ENCODE measurements around the gene RFTN1. TPM values are rescaled to one million over a fixed set of nuclear protein-coding genes. Genes with fewer than 3 reads are reported as not detected.

The RFTN1 gene
- total and polyA plus RNA-seq, 4 donors: 33.8 to 82.5 (median 53.4) TPM

DNA sequence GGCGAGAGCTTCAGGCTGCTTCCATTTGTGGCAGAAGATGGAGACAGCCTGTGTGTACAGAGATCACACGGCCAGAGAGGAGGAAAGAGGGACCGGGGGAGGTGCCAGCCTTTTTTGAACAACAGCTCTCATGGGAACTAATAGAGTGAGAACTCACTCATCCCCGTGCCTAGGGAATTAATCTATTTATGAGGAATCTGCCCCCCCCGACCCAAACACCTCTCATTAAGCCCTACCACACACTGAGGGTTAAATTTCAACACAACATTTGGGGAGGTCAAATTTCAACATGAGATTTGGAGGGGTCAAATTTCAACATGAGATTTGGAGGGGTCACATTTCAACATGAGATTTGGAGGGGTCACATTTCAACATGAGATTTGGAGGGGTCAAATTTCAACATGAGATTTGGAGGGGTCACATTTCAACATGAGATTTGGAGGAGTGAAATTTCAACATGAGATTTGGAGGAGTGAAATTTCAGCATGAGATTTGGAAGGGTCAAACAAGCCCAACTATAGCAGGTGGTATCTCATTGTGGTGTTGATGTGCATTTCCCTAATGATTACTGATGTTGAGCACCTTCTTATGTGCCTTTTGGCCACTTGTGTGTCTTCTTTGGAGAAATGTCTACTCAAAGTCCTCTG, 20.6 kb upstream of the RFTN1 start:
- no peak overlapping the region for H3K27ac ChIP-seq (ENCODE audit: low read depth in 1 of 2, low read length in 1 of 2)
- DNase-seq: no peak
- H3K9ac ChIP-seq (ENCODE audit: insufficient read depth in 1 of 2, low read length in 2 of 2): no peak overlapping the region
- no peaks in the 10 kb centered on the region for H3K27me3 ChIP-seq (ENCODE audit: control insufficient read depth in 3 of 3, insufficient read depth in 3 of 3, low read length in 2 of 3)
- H3K9me3 ChIP-seq (ENCODE audit: control insufficient read depth in 4 of 4, insufficient read depth in 3 of 4, low read length in 3 of 4): no peaks in the 10 kb centered on the region
- H3K4me3 ChIP-seq: no peak overlapping the region
- TF ChIP-seq, protein P1, sequence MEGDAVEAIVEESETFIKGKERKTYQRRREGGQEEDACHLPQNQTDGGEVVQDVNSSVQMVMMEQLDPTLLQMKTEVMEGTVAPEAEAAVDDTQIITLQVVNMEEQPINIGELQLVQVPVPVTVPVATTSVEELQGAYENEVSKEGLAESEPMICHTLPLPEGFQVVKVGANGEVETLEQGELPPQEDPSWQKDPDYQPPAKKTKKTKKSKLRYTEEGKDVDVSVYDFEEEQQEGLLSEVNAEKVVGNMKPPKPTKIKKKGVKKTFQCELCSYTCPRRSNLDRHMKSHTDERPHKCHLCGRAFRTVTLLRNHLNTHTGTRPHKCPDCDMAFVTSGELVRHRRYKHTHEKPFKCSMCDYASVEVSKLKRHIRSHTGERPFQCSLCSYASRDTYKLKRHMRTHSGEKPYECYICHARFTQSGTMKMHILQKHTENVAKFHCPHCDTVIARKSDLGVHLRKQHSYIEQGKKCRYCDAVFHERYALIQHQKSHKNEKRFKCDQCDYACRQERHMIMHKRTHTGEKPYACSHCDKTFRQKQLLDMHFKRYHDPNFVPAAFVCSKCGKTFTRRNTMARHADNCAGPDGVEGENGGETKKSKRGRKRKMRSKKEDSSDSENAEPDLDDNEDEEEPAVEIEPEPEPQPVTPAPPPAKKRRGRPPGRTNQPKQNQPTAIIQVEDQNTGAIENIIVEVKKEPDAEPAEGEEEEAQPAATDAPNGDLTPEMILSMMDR (IDR thresholded peaks at IDR 0.05; ENCODE audit: control extremely low read depth, extremely low read depth): no peak
- H3K4me1 ChIP-seq (ENCODE audit: control insufficient read depth in 5 of 5, insufficient read depth in 5 of 5, low read length in 5 of 5): no peaks in the 10 kb centered on the region
- no peak for ATAC-seq (ENCODE audit: insufficient read depth, low FRiP score)
- WGBS, 2 donors: 75 to 79% methylated on average over 5 of the region's 5 CpGs
- no peaks in the 10 kb centered on the region for H3K36me3 ChIP-seq (ENCODE audit: control insufficient read depth in 4 of 4, insufficient read depth in 4 of 4, low read length in 4 of 4)

DNA sequence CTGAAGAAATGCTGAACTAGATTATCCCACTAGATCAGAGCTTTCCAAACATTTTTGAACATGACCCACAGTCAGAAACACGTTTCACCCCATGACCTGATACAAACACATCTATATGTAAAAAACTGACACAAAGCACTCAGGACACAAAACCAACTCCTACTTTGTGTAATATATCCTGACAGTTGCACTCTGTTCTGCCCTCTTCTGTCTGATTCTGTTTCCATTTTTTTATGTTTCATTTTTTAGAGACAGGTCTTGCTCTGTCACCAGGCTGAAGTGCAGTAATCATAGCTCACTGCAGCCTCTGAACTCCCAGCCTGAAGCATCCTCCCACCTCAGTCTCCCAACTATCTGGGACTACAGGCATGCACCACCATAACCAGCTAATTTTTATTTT, 15.8 kb upstream of the RFTN1 start:
- no peaks in the 10 kb centered on the region for H3K27me3 ChIP-seq (ENCODE audit: control insufficient read depth in 3 of 3, insufficient read depth in 3 of 3, low read length in 2 of 3)
- H3K27ac ChIP-seq (ENCODE audit: low read depth in 1 of 2, low read length in 1 of 2): no peak overlapping the region
- no peak overlapping the region for H3K4me3 ChIP-seq
- H3K4me1 ChIP-seq (ENCODE audit: control insufficient read depth in 5 of 5, insufficient read depth in 5 of 5, low read length in 5 of 5): no peaks in the 10 kb centered on the region
- DNase-seq (no peak), ATAC-seq (ENCODE audit: insufficient read depth, low FRiP score) (no peak)
- no peak overlapping the region for H3K9ac ChIP-seq (ENCODE audit: insufficient read depth in 1 of 2, low read length in 2 of 2)
- peaks cover 0 to 3% (median 0%) of the 10 kb centered on the region in 4 donors for H3K9me3 ChIP-seq (ENCODE audit: control insufficient read depth in 4 of 4, insufficient read depth in 3 of 4, low read length in 3 of 4)
- WGBS, 2 donors: 65 to 73% methylated on average over 1 of the region's 1 CpG
- H3K36me3 ChIP-seq (ENCODE audit: control insufficient read depth in 4 of 4, insufficient read depth in 4 of 4, low read length in 4 of 4): no peaks in the 10 kb centered on the region
- TF ChIP-seq, protein P1 (IDR thresholded peaks at IDR 0.05; ENCODE audit: control extremely low read depth, extremely low read depth): no peak

DNA sequence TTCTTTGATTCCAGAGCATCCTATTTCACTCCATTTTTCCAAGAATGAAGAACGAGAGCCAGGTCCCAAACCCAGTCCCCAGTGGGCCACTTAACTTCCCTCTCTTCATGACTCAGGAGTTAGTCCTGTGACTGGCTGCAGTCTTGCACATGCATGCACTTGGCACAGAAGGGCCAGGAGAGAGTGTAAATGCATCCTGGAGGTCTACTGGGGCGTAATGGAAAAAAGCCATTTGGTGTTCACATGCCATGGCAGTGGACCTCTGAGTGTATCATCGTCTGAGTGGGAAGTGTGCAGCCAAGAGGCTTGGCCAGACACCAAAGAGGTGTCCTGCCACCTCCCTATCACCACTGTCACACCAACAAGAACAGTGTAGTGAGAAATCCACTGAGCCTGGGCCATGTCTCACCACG, 15.1 kb upstream of the RFTN1 start:
- no peaks in the 10 kb centered on the region for H3K36me3 ChIP-seq (ENCODE audit: control insufficient read depth in 4 of 4, insufficient read depth in 4 of 4, low read length in 4 of 4)
- 72 to 79% methylated on average over 4 of the region's 4 CpGs for WGBS, 2 donors
- TF ChIP-seq, protein P1 (IDR thresholded peaks at IDR 0.05; ENCODE audit: control extremely low read depth, extremely low read depth): no peak

DNA sequence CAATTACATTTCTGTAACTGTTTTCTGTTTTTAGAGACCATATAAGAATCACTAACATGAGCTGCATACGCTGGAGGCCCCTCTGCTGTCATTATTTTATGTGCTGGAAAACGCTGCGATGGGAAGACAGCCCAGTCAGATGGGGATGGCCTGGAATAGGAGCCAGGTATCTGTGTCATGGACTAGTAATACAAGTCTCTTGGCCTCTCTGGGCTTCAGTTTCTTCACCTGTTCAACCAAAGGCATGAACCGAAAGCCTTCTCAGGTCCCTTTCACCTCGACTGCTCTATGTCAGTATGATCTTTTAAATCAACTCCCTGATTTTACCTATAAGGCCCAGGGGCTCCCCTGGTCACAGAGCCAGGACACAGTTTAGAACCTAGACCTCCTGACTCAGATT, 14.6 kb upstream of the RFTN1 start:
- WGBS, 2 donors: 94 to 95% methylated on average over 5 of the region's 5 CpGs
- Histone ChIP-seq H3K4me3 (no peak overlapping the region), H3K36me3 (ENCODE audit: control insufficient read depth in 4 of 4, insufficient read depth in 4 of 4, low read length in 4 of 4) (no peaks in the 10 kb centered on the region), H3K27ac (ENCODE audit: low read depth in 1 of 2, low read length in 1 of 2) (no peak overlapping the region), H3K4me1 (ENCODE audit: control insufficient read depth in 5 of 5, insufficient read depth in 5 of 5, low read length in 5 of 5) (no peaks in the 10 kb centered on the region), H3K9me3 (ENCODE audit: control insufficient read depth in 4 of 4, insufficient read depth in 3 of 4, low read length in 3 of 4) (peaks cover 0 to 4% (median 0%) of the 10 kb centered on the region in 4 donors), H3K9ac (ENCODE audit: insufficient read depth in 1 of 2, low read length in 2 of 2) (no peak overlapping the region), H3K27me3 (ENCODE audit: control insufficient read depth in 3 of 3, insufficient read depth in 3 of 3, low read length in 2 of 3) (no peaks in the 10 kb centered on the region)
- no peak for ATAC-seq (ENCODE audit: insufficient read depth, low FRiP score)
- TF ChIP-seq, protein P1 (IDR thresholded peaks at IDR 0.05; ENCODE audit: control extremely low read depth, extremely low read depth): no peak
- no peak for DNase-seq

More for the DNA sequence above, 15.1 kb upstream of the RFTN1 start:
- DNase-seq (no peak), ATAC-seq (ENCODE audit: insufficient read depth, low FRiP score) (no peak)
- H3K4me3 ChIP-seq: no peak overlapping the region
- H3K9ac ChIP-seq (ENCODE audit: insufficient read depth in 1 of 2, low read length in 2 of 2): no peak overlapping the region
- peaks cover 0 to 4% (median 0%) of the 10 kb centered on the region in 4 donors for H3K9me3 ChIP-seq (ENCODE audit: control insufficient read depth in 4 of 4, insufficient read depth in 3 of 4, low read length in 3 of 4)
- H3K27me3 ChIP-seq (ENCODE audit: control insufficient read depth in 3 of 3, insufficient read depth in 3 of 3, low read length in 2 of 3): no peaks in the 10 kb centered on the region
- no peaks in the 10 kb centered on the region for H3K4me1 ChIP-seq (ENCODE audit: control insufficient read depth in 5 of 5, insufficient read depth in 5 of 5, low read length in 5 of 5)
- no peak overlapping the region for H3K27ac ChIP-seq (ENCODE audit: low read depth in 1 of 2, low read length in 1 of 2)
